Fibroblast of the aortic adventitia (primary cell): ENCODE data around the gene DCLK1. TPM values are rescaled to one million over a fixed set of nuclear protein-coding genes. Genes with fewer than 3 reads are reported as not detected.

ENCODE experiments used
- DNase-seq: peaks from one replicate; pipeline ENCODE4 v3.0.0-alpha.2; 2010; ENCODE audit warnings: low read depth
- H3K4me3 ChIP-seq: 2 replicates; pipeline ENCODE4 v1.5.1; 2011; ENCODE audit warnings: low read depth, mild to moderate bottlenecking, control low read depth, low read length, moderate library complexity
- total RNA-seq: library from RNA; depleted of rRNA; stranded (reverse); fragments of >200 nt; gene quantifications from 2 replicates; pipeline ENCODE4 v1.2.3, GENCODE V29; 2012; ENCODE audit warnings: low replicate concordance
- TF ChIP-seq, protein P1 (sequence below): IDR thresholded peaks from 2 replicates; pipeline ENCODE4 v1.5.1; 2011; ENCODE audit warnings: mild to moderate bottlenecking, low read length, control low read depth, inconsistent platforms; ENCODE audit not compliant: insufficient read depth

The DCLK1 gene
- total RNA-seq, 1 donor, result 80.0 TPM

DNA sequence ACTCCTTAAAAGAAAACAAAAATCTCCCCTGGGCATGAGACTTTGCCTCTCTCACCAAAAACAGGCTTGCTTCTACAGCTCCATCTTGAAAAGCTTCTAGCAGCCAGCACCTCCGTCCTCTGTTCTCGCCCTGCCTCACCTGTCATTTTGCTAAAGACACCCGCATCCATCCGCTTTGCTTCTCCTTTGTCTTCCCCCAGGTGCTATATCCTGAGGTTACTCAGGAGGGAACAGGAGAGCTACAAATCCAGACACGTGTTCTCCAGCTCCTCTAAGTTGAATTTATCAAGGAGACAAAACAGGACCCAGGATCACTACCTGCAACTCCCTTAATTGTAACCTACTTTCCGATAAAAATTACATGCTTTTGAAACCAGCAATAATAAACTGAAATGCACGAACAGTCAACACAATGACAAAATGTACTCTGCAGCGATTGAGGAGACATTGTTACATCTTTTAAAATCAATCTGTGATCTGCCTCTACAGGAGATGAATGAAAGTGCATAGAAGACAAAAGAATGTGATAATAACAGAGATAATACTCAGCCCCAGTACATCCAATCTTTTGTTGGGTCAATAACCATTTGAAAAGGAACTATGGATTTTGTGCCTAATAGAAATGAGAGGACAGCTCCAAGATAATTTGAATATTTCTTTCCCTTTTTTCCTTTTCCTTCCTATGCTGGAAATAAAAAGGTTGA is 221.2 kb downstream of the DCLK1 start:
- no peak for DNase-seq
- TF ChIP-seq, protein P1, sequence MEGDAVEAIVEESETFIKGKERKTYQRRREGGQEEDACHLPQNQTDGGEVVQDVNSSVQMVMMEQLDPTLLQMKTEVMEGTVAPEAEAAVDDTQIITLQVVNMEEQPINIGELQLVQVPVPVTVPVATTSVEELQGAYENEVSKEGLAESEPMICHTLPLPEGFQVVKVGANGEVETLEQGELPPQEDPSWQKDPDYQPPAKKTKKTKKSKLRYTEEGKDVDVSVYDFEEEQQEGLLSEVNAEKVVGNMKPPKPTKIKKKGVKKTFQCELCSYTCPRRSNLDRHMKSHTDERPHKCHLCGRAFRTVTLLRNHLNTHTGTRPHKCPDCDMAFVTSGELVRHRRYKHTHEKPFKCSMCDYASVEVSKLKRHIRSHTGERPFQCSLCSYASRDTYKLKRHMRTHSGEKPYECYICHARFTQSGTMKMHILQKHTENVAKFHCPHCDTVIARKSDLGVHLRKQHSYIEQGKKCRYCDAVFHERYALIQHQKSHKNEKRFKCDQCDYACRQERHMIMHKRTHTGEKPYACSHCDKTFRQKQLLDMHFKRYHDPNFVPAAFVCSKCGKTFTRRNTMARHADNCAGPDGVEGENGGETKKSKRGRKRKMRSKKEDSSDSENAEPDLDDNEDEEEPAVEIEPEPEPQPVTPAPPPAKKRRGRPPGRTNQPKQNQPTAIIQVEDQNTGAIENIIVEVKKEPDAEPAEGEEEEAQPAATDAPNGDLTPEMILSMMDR, result no peak
- H3K4me3 ChIP-seq, result no peak overlapping the region

DNA sequence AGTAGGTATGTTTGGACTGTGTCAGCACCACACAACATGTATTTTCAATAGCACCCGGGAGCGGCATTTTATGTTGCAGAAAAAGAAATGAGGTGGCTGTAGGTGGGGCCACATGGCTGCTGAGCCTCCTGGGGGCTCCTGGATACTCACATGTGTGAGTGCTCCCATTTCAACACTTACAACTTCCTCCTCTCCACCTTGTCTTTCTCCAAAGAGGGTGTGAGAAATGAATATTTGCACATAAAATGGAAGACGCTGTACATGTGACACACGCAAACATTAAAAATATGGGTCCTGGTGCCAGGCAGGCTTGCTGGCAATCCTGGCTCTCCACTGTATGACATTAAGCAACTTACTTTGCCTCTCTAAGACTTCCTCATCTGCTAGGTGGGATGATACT is 222.1 kb downstream of the DCLK1 start:
- TF ChIP-seq, protein P1, result no peak
- no peak overlapping the region for H3K4me3 ChIP-seq
- DNase-seq, result no peak

DNA sequence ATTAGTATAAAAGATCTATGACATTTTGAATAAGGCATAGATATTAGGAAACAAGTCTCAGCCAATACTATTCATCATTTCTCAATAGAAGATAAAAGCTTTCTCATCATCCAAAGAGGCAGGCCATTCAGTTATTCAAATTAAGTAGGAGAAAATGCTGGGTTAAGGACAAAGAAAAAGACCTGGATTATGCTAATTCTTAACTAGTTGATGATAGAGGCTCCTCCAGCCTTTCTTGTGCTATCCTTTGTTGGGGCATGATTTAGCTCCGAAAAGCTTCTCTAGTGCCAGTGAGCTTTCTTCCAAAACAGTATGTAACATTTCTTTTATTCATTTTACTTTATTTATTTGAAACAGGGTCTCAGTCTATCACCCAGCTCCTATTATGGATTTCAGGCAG is 223.0 kb downstream of the DCLK1 start:
- DNase-seq, result no peak
- TF ChIP-seq, protein P1, result no peak
- H3K4me3 ChIP-seq, result no peak overlapping the region

DNA sequence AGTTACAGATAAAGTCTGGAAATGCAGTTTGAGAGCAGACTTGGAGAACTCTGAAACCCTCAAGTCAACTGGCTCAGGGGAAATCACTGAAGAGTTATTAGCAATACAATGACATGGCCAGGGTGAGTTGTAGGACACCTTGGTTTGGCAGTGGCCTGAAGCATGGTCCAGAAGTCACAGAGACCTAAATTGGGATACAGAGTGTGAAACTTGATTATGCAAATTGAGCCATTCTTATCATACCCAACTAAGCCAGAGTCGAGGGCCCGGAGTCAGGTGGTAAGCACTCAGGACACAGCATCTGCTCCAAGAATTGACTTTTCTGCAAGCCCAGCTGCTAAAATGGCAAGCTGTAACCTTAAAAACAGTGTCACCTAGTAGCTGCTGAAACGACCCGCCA is 224.5 kb downstream of the DCLK1 start:
- TF ChIP-seq, protein P1, result no peak
- no peak overlapping the region for H3K4me3 ChIP-seq
- no peak for DNase-seq

DNA sequence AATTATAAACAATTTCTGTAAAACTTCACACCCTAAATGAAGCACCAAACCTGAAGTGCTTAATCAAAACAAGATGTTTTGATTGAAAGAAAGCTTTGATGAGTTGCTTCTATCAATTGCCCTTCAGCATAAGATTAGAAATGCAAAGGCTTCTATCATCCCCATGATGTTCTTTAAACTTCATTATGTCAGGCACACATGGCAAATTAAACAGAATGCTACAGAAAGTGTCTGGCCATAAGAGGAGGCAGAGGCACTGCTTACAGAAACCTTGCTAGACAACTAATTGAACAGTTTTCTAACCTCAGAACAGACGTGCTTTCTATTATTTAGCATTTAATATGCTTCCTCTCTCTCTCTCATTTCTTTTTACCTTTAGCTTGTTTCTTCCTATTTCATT is 228.1 kb downstream of the DCLK1 start:
- no peak overlapping the region for H3K4me3 ChIP-seq
- DNase-seq, result no peak
- TF ChIP-seq, protein P1, result no peak

DNA sequence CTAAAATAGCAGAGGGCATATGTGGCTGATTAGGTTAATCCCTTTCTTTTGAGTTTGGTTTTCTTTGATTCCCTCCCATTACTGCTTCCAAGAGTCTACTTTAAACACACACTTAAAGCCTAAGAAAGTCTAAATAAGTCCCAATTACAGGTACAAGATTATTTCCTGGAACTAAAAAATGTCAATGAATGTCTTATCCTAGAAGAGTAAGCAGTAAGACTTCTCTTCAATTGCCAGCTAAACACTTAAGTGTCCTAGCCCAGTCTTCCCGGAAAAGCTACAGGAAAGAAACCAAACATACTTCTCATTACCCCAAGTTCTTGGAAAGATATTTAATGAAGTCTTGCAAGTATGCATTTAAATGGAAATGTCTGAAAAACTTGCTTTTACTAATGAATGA is 233.1 kb downstream of the DCLK1 start:
- H3K4me3 ChIP-seq, result no peak overlapping the region

More for the DNA sequence above, 233.1 kb downstream of the DCLK1 start:
- TF ChIP-seq, protein P1, result no peak
- no peak for DNase-seq
